VCaP (cell line): Measurements from ENCODE around the gene TMEM235.

ENCODE experiments used
- H3K27ac ChIP-seq: fragments of 450-650 bp; 2 replicates; pipeline ENCODE4 v1.5.1; 2017
- CTCF ChIP-seq: fragments of 450-650 bp; conservative IDR thresholded peaks from 2 replicates; pipeline ENCODE4 v1.5.1; 2017; ENCODE audit warnings: mild to moderate bottlenecking, moderate library complexity

Gene TMEM235

GRCh38 chr17:78241277-78242023 is 10.0 kb downstream of the TMEM235 start:
- TF ChIP-seq CTCF, result no peak
- H3K27ac ChIP-seq, result no peak overlapping the region

- no peak overlapping the region for H3K27ac ChIP-seq
- no peak for TF ChIP-seq CTCF
Observed at GRCh38 chr17:78242024-78242742, 10.8 kb downstream of the TMEM235 start.

GRCh38 chr17:78247304-78247703 is 15.9 kb downstream of the TMEM235 start:
- no peak overlapping the region for H3K27ac ChIP-seq
- TF ChIP-seq CTCF, result no peak

GRCh38 chr17:78248051-78248914 is 16.9 kb downstream of the TMEM235 start:
- no peak for TF ChIP-seq CTCF
- no peak overlapping the region for H3K27ac ChIP-seq

- no peak for TF ChIP-seq CTCF
- H3K27ac ChIP-seq, result no peak overlapping the region
Observed at GRCh38 chr17:78249074-78249817, 17.8 kb downstream of the TMEM235 start.

GRCh38 chr17:78249818-78250806 is 18.7 kb downstream of the TMEM235 start:
- no peak for TF ChIP-seq CTCF
- peak overlapping the region; percentile 76; the same call in 1 of the 2 replicates for H3K27ac ChIP-seq
